SH-SY5Y (cell line): ENCODE data around the gene CFAP45.

Source experiments
- GATA2 ChIP-seq: IDR thresholded peaks from 2 replicates; pipeline ENCODE4 v1.6.1; 2011; ENCODE audit warnings: mild to moderate bottlenecking, low read depth, low read length
- GATA3 ChIP-seq: IDR thresholded peaks from 2 replicates; pipeline ENCODE4 v1.6.1; 2011; ENCODE audit warnings: low read depth, mild to moderate bottlenecking, low read length, moderate library complexity

GRCh38 chr1:159900755-159901360, 893 bp upstream of the CFAP45 start:
- no peak for TF ChIP-seq GATA2
- no peak for TF ChIP-seq GATA3
